GM12878 (cell line): ENCODE measurements around the gene CYB561A3. TPM values are rescaled to one million over a fixed set of nuclear protein-coding genes. Genes with fewer than 3 reads are reported as not detected.

Experiments used
- ATAC-seq: fragments of 200-7000 bp; cut with Tn5 transposase; 3 replicates; pipeline ENCODE4 v1.9.1; 2020; ENCODE audit warnings: mild to moderate bottlenecking, moderate library complexity
- BruUV-seq: library from RNA; stranded (reverse); fragments of 400-500 nt; replicated peaks from 2 replicates; lab custom pipeline; 2021; lab: Mats Ljungman, UMichigan
- CTCF ChIA-PET: fragments of 300-600 bp; sonication (Branson Sonifier 250); formaldehyde crosslinking; extraction: SDS; loops from one replicate; lab custom pipeline; 2021; ENCODE audit warnings: inconsistent platforms; lab: Yijun Ruan, JAX
- POLR2A ChIA-PET: fragments of 350-600 bp; formaldehyde crosslinking; extraction: SDS; loops from one replicate; lab custom pipeline; 2021; ENCODE audit warnings: inconsistent platforms; lab: Charles Lee
- RAD21 ChIA-PET: fragments of 300-600 bp; sonication (Branson Sonifier 250); formaldehyde crosslinking; loops from one replicate; lab custom pipeline; 2023; ENCODE audit warnings: antibody characterized with exemption; ENCODE audit not compliant: unreplicated experiment; lab: Charles Lee
- SMC1A ChIA-PET: fragments of 300-600 bp; sonication (Branson Sonifier 250); formaldehyde crosslinking; loops from one replicate; lab custom pipeline; 2023; ENCODE audit not compliant: unreplicated experiment, uncharacterized antibody; lab: Charles Lee
- DNase-seq: peaks from one replicate; pipeline ENCODE4 v3.0.0-alpha.2; 2011; ENCODE audit warnings: low read depth, low spot score
- FAIRE-seq: peaks from 3 replicates; lab custom pipeline; 2011; peaks lifted over from hg19 to GRCh38; lab: Jason Lieb, UNC
- H2AFZ ChIP-seq: 2 replicates; pipeline ENCODE4 v1.6.0; 2011; ENCODE audit warnings: low read depth, low read length, control low read depth; ENCODE audit not compliant: control insufficient read depth
- H3K27ac ChIP-seq: 2 replicates; pipeline ENCODE4 v1.5.1; 2011; ENCODE audit warnings: control low read depth; ENCODE audit not compliant: control insufficient read depth, insufficient read depth
- H3K27me3 ChIP-seq, 2 experiments: replicated peaks in 1 of 2; 2 replicates each; pipeline versions ENCODE4 v1.6.0 to v1.6.1; 2011; ENCODE audit warnings: low read length in 1 of 2; ENCODE audit not compliant: control insufficient read depth in 2 of 2, insufficient read depth in 2 of 2
- H3K36me3 ChIP-seq, 2 experiments: 2 replicates each; pipeline ENCODE4 v1.5.1; 2011; ENCODE audit warnings: low read length in 1 of 2; ENCODE audit not compliant: control insufficient read depth in 2 of 2, insufficient read depth in 2 of 2
- H3K4me1 ChIP-seq: 2 replicates; pipeline ENCODE4 v1.6.1; 2011; ENCODE audit warnings: mild to moderate bottlenecking, low read length, moderate library complexity, mixed read lengths; ENCODE audit not compliant: control insufficient read depth, insufficient read depth
- H3K4me2 ChIP-seq: 2 replicates; pipeline ENCODE4 v1.6.0; 2011; ENCODE audit warnings: control low read depth; ENCODE audit not compliant: control insufficient read depth, insufficient read depth
- H3K4me3 ChIP-seq: fragments of 200-600 bp; sonication (generic); 2 replicates; pipeline ENCODE4 v1.5.1; 2016
- H3K79me2 ChIP-seq: 2 replicates; pipeline ENCODE4 v1.6.0; 2011; ENCODE audit warnings: low read length; ENCODE audit not compliant: control insufficient read depth, insufficient read depth
- H3K9ac ChIP-seq: 2 replicates; pipeline ENCODE4 v1.8.0; 2011; ENCODE audit warnings: low read length, control low read depth, mixed read lengths; ENCODE audit not compliant: control insufficient read depth, insufficient read depth
- H3K9me3 ChIP-seq: replicated peaks from 3 replicates; pipeline ENCODE4 v1.5.1; 2011; ENCODE audit warnings: mild to moderate bottlenecking, low read length; ENCODE audit not compliant: control insufficient read depth, insufficient read depth
- H4K20me1 ChIP-seq: 2 replicates; pipeline ENCODE4 v1.6.0; 2011; ENCODE audit not compliant: control insufficient read depth, insufficient read depth
- WGBS: methylation state at CpG from one replicate; pipeline ENCODE4 v1.1.6; 2016; ENCODE audit warnings: low lambda C conversion rate; ENCODE audit not compliant: insufficient replicate concordance, insufficient coverage; ENCODE audit errors: missing lambda C conversion rate; 5-methylcytosine and 5-hydroxymethylcytosine counted together
- in situ Hi-C: fragments of 300-500 bp; cut with MboI; formaldehyde crosslinking; loops from 9 replicates; pipeline ENCODE4 v1.14.3; 2018; ENCODE audit warnings: mixed read lengths
- intact Hi-C: fragments of 100-400 bp; cut with micrococcal nuclease; formaldehyde crosslinking; loops from one replicate; pipeline ENCODE4 v1.14.2; 2022; ENCODE audit not compliant: unreplicated experiment
- polyA plus RNA-seq, 11 experiments: library from polyadenylated mRNA; depleted of rRNA in 4 of 11; unstranded in 6 of 11; stranded (reverse) in 5 of 11; fragments of >200 nt; fragmentation: Nextera tagmentation in 4 of 11; fragmentation: Illumina TruSeq in 1 of 11; extraction: Ambion mirVana in 4 of 11; extraction: Trizol in 1 of 11; gene quantifications; 1 replicate in 1 of 11; 2 replicates in 10 of 11; pipeline versions ENCODE4 v1.2.1 to v1.2.3, GENCODE V29; 2011 to 2016; ENCODE audit warnings: inconsistent platforms in 2 of 11, missing spikeins in 2 of 11, low read depth in 1 of 11
- total RNA-seq, 4 experiments: library from RNA; depleted of rRNA in 3 of 4; stranded (reverse); fragments of >200 nt in 3 of 4; fragmentation: Illumina TruSeq in 1 of 4; extraction: Trizol in 1 of 4; gene quantifications; 2 replicates each; pipeline versions ENCODE4 v1.2.1 to v1.2.3, GENCODE V29; 2013 to 2021
- TF ChIP-seq, protein P1 (sequence below): fragments of 450-650 bp; IDR thresholded peaks from 2 replicates; pipeline ENCODE4 v1.6.1; 2017; ENCODE audit warnings: mild to moderate bottlenecking, moderate library complexity

The CYB561A3 gene
- total and polyA plus RNA-seq, 10 of the 15 experiments (the other 5 are each of a cell fraction or from before 2014, with no cell fraction given) = 40.1 to 169 (median 74.4) TPM

DNA sequence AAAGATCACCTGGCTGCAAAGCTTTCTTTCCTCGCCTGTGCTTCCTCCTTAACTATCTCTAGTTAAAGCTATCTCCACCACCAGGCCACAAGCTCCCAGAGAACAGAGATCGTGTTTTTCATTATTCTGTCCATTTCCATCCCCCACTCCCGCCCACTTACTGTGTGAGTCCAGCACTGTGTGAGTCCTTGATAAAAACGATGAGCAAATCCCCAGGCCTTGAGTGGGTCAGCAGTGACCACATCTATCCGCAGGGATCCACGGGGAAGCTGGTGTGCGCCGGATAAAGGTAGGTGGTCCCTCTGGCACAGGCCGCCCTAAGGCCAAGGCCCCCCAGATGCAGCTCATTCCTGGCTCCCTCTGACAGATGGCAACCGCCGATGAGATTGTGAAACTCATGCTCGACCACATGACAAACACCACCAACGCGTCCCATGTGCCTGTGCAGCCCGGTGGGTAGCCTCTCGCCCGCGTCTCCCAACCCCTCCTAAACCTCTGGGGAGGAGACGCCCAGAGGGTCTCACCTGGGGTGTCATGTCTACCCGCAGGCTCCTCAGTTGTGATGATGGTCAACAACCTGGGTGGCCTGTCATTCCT is 19.4 kb downstream of the CYB561A3 start:
- ATAC-seq (no peak), FAIRE-seq (no peak), DNase-seq (no peak)
- Histone ChIP-seq H2AFZ (no peak overlapping the region), H3K79me2 (no peaks in the 10 kb centered on the region), H3K27ac (no peak overlapping the region), H3K9me3 (no peaks in the 10 kb centered on the region), H3K36me3 (peaks cover 0 to 4% of the 10 kb centered on the region in 2 experiments; a peak in 2 of 4 replicates), H3K4me1 (no peaks in the 10 kb centered on the region), H4K20me1 (no peaks in the 10 kb centered on the region), H3K4me3 (no peak overlapping the region), H3K9ac (no peak overlapping the region), H3K27me3 (no peaks in the 10 kb centered on the region), H3K4me2 (no peak overlapping the region)
- RAD21 ChIA-PET = interaction anchor here (0.7 kb wide), 1 partner anchor 13 kb away, joined by 3 read pairs; no protein-coding TSS in a partner anchor
- SMC1A ChIA-PET = interaction anchor here (1.1 to 1.7 kb wide), 3 partner anchors 10 to 43 kb away, joined by 4 to 9 read pairs (median 5); no protein-coding TSS in a partner anchor
- CTCF ChIA-PET = interaction anchor here (0.7 to 10.2 kb wide), 3 partner anchors 19 to 93 kb away, joined by 3 to 729 read pairs (median 387); partner anchors contain the start of genes CYB561A3 and TMEM138
- intact Hi-C loops = no loop called here
- BruUV-seq = no TSS peak
- in situ Hi-C loops = no loop called here
- TF ChIP-seq, protein P1, sequence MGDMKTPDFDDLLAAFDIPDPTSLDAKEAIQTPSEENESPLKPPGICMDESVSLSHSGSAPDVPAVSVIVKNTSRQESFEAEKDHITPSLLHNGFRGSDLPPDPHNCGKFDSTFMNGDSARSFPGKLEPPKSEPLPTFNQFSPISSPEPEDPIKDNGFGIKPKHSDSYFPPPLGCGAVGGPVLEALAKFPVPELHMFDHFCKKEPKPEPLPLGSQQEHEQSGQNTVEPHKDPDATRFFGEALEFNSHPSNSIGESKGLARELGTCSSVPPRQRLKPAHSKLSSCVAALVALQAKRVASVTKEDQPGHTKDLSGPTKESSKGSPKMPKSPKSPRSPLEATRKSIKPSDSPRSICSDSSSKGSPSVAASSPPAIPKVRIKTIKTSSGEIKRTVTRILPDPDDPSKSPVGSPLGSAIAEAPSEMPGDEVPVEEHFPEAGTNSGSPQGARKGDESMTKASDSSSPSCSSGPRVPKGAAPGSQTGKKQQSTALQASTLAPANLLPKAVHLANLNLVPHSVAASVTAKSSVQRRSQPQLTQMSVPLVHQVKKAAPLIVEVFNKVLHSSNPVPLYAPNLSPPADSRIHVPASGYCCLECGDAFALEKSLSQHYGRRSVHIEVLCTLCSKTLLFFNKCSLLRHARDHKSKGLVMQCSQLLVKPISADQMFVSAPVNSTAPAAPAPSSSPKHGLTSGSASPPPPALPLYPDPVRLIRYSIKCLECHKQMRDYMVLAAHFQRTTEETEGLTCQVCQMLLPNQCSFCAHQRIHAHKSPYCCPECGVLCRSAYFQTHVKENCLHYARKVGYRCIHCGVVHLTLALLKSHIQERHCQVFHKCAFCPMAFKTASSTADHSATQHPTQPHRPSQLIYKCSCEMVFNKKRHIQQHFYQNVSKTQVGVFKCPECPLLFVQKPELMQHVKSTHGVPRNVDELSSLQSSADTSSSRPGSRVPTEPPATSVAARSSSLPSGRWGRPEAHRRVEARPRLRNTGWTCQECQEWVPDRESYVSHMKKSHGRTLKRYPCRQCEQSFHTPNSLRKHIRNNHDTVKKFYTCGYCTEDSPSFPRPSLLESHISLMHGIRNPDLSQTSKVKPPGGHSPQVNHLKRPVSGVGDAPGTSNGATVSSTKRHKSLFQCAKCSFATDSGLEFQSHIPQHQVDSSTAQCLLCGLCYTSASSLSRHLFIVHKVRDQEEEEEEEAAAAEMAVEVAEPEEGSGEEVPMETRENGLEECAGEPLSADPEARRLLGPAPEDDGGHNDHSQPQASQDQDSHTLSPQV = no peak
- 95% methylated on average over 20 of the region's 20 CpGs for WGBS
- POLR2A ChIA-PET = interaction anchor here (0.9 kb wide), 1 partner anchor 19 kb away, joined by 4 read pairs; the partner anchor contains the start of gene CYB561A3
